ENCODE data around the gene RLBP1. TPM values are rescaled to one million over a fixed set of nuclear protein-coding genes. Genes with fewer than 3 reads are reported as not detected.

The RLBP1 gene
- total and polyA plus RNA-seq, 4 donors = not detected

DNA sequence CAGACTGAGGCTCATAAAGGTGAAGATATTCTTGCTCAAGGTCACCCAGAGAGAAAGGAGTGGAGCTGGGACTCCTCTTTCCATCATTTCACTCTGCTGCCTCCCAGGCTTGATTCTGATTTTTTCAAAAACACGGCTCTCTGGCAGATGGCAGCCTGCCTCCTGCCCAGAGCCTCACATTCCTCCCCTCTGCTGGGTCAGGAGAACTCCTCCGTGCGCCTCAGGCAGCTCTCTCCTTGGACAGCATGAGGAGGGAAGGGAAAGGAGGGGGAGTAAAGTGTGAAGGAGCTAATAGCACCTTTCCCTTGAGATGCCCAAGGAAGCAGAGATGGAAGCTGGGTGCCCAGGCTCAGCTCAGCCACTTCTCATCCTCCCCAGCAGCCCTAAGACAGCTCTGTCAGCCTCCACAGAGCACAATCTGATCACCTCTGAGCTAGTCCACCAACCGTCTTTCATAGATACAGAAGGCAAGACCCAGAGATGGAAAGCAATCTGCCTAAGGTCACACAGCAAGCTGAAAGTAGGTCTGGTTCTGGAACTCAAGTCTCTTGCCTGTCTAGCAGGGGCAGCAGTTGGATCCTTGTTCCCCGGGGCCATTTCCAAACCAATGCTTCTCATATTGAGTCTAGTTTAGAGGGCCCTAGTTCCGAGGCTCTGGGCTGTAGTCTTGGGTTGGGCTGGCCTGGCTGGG is 3.5 kb downstream of the RLBP1 start:
- no peak for ATAC-seq (ENCODE audit: insufficient read depth, low FRiP score)
- TF ChIP-seq, protein P1, sequence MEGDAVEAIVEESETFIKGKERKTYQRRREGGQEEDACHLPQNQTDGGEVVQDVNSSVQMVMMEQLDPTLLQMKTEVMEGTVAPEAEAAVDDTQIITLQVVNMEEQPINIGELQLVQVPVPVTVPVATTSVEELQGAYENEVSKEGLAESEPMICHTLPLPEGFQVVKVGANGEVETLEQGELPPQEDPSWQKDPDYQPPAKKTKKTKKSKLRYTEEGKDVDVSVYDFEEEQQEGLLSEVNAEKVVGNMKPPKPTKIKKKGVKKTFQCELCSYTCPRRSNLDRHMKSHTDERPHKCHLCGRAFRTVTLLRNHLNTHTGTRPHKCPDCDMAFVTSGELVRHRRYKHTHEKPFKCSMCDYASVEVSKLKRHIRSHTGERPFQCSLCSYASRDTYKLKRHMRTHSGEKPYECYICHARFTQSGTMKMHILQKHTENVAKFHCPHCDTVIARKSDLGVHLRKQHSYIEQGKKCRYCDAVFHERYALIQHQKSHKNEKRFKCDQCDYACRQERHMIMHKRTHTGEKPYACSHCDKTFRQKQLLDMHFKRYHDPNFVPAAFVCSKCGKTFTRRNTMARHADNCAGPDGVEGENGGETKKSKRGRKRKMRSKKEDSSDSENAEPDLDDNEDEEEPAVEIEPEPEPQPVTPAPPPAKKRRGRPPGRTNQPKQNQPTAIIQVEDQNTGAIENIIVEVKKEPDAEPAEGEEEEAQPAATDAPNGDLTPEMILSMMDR (IDR thresholded peaks at IDR 0.05; ENCODE audit: control extremely low read depth, extremely low read depth) = no peak
- no peaks in the 10 kb centered on the region for H3K4me1 ChIP-seq (ENCODE audit: control insufficient read depth in 5 of 5, insufficient read depth in 5 of 5, low read length in 5 of 5)
- no peak for DNase-seq
- H3K27me3 ChIP-seq (ENCODE audit: control insufficient read depth in 3 of 3, insufficient read depth in 3 of 3, low read length in 2 of 3) = no peaks in the 10 kb centered on the region
- H3K4me3 ChIP-seq = no peak overlapping the region
- H3K36me3 ChIP-seq (ENCODE audit: control insufficient read depth in 4 of 4, insufficient read depth in 4 of 4, low read length in 4 of 4) = no peaks in the 10 kb centered on the region
- no peak overlapping the region for H3K27ac ChIP-seq (ENCODE audit: low read depth in 1 of 2, low read length in 1 of 2)
- no peak overlapping the region for H3K9ac ChIP-seq (ENCODE audit: insufficient read depth in 1 of 2, low read length in 2 of 2)
- no peaks in the 10 kb centered on the region for H3K9me3 ChIP-seq (ENCODE audit: control insufficient read depth in 4 of 4, insufficient read depth in 3 of 4, low read length in 3 of 4)
- WGBS, 2 donors = 76 to 80% methylated on average over 6 of the region's 6 CpGs

DNA sequence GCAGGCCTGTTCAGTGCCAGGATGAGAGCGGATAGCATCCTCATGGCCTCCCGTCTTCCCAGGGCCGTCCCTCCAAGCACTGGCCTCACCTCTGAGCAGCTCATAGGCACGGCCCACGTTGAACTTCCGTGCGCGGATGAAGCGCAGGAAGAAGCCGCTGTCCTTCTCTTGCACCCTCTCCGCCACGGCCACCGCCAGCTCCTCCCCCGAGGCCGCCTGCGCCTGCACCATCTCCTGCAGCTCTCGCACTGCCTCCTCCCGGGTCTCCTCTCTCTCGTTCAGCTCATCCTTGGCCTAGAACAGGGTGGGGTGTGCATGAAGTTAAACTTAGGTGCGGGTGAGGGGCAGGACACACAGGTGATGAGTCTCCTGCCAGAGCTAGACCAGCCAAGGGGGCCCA is 4.3 kb downstream of the RLBP1 start:
- H3K27ac ChIP-seq (ENCODE audit: low read depth in 1 of 2, low read length in 1 of 2) = no peak overlapping the region
- H3K9ac ChIP-seq (ENCODE audit: insufficient read depth in 1 of 2, low read length in 2 of 2) = no peak overlapping the region
- no peak for ATAC-seq (ENCODE audit: insufficient read depth, low FRiP score)
- no peaks in the 10 kb centered on the region for H3K27me3 ChIP-seq (ENCODE audit: control insufficient read depth in 3 of 3, insufficient read depth in 3 of 3, low read length in 2 of 3)
- H3K4me3 ChIP-seq = no peak overlapping the region
- H3K36me3 ChIP-seq (ENCODE audit: control insufficient read depth in 4 of 4, insufficient read depth in 4 of 4, low read length in 4 of 4) = no peaks in the 10 kb centered on the region
- TF ChIP-seq, protein P1 (IDR thresholded peaks at IDR 0.05; ENCODE audit: control extremely low read depth, extremely low read depth) = no peak
- H3K4me1 ChIP-seq (ENCODE audit: control insufficient read depth in 5 of 5, insufficient read depth in 5 of 5, low read length in 5 of 5) = no peaks in the 10 kb centered on the region
- no peak for DNase-seq
- H3K9me3 ChIP-seq (ENCODE audit: control insufficient read depth in 4 of 4, insufficient read depth in 3 of 4, low read length in 3 of 4) = no peaks in the 10 kb centered on the region
- 90 to 94% methylated on average over 20 of the region's 20 CpGs for WGBS, 2 donors

DNA sequence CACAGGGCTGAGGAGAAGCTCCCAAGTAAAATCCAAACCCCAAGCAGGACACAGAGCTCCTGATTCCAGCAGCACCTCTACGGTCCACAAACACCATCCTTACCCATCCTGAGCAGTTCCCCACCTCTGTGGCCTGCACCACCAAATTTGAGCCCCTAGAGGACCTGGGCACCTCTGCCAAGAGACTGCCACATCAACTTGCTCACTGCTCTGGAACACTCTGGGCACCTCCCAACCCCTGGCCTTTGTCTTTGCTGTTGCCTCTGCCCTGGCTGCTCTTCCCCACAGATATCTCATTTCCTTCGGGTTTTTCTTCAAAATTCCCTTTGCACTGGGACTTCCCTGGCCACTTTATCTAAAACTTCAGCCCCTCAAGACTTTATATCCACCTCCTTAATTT is 5.8 kb downstream of the RLBP1 start:
- 82 to 93% methylated on average over 2 of the region's 2 CpGs for WGBS, 2 donors
- ATAC-seq (ENCODE audit: insufficient read depth, low FRiP score) = no peak
- H3K36me3 ChIP-seq (ENCODE audit: control insufficient read depth in 4 of 4, insufficient read depth in 4 of 4, low read length in 4 of 4) = no peaks in the 10 kb centered on the region
- no peaks in the 10 kb centered on the region for H3K9me3 ChIP-seq (ENCODE audit: control insufficient read depth in 4 of 4, insufficient read depth in 3 of 4, low read length in 3 of 4)
- H3K4me3 ChIP-seq = no peak overlapping the region
- H3K4me1 ChIP-seq (ENCODE audit: control insufficient read depth in 5 of 5, insufficient read depth in 5 of 5, low read length in 5 of 5) = peaks cover 0 to under 1% (median 0%) of the 10 kb centered on the region in 5 donors
- no peak overlapping the region for H3K9ac ChIP-seq (ENCODE audit: insufficient read depth in 1 of 2, low read length in 2 of 2)
- no peak overlapping the region for H3K27ac ChIP-seq (ENCODE audit: low read depth in 1 of 2, low read length in 1 of 2)
- TF ChIP-seq, protein P1 (IDR thresholded peaks at IDR 0.05; ENCODE audit: control extremely low read depth, extremely low read depth) = no peak
- H3K27me3 ChIP-seq (ENCODE audit: control insufficient read depth in 3 of 3, insufficient read depth in 3 of 3, low read length in 2 of 3) = no peaks in the 10 kb centered on the region
- DNase-seq = no peak

All from lung (tissue), 12 donors.